NCI-H2196 (cell line): Measurements from ENCODE around the gene ADGRG7.
A peak's percentile ranks its signal among the peaks of the same experiment; 100 is the strongest.

Experiments
- DNase-seq: peaks from one replicate; lab custom pipeline; 2025; ENCODE audit not compliant: unreplicated experiment; lab: John Stamatoyannopoulos, UW

ADGRG7 gene

DNA sequence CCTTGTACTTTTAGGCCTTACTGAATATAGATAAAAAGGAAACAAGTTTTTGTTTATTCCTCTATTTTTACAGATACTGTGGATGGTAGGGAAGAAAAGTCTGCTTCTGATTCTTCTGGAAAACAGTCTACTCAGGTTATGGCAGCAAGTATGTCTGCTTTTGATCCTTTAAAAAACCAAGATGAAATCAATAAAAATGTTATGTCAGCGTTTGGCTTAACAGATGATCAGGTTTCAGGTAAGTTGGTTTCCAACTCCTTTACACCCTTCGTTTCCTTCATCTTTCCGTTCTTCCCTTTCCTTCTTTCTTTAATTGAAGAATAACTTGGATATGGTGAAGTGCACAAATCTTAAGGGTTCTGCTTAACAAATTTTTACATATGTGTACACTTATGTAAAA, 123.0 kb downstream of the ADGRG7 start:
- no peak for DNase-seq

GRCh38 chr3:100737334-100737733, 127.9 kb downstream of the ADGRG7 start:
- DNase-seq = peak; percentile 24

DNA sequence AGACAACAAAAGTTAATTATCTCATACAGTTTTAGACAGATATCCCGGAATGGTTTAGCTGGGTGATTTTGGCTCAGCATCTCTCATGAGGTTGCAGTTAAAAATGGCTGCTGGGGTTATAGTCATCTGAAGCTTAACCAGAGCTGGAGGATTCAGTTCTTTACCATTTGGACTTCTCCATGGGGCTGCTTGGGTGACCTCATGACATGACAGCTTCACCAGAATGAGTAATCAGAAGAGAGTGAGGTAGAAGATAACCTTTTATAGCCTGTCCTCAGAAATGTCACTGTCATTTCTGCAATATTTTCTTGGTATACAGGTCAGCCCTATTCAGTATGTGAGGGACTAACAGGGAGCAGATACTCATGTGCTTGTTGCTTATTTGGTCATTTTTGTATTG, 130.8 kb downstream of the ADGRG7 start:
- no peak for DNase-seq

GRCh38 chr3:100743535-100743934, 134.1 kb downstream of the ADGRG7 start:
- no peak for DNase-seq

DNA sequence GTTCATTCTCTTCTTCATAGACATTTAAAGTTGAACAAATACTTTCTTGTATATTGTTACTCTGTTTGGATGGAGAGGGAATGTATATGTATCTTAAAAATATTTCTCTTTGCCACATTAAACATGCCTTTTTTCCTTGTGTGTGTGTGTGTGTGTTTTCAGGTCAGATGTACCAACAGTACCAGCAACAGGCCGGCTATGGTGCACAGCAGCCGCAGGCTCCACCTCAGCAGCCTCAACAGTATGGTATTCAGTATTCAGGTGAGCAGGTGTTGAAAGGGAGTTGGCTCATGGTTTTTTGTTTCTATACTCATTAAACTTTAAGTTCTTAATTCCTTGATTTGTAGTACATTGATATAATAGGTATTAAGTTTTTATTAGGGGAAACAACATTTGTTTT, 135.3 kb downstream of the ADGRG7 start:
- no peak for DNase-seq
